Ectodermal cell (in vitro differentiated cells): ENCODE data around the gene FHIT.
"Not testable (repeated sequence)": the region's sequence is repeated elsewhere in the genome, so short reads cannot be mapped to it uniquely, and the experiment has no call there.

Experiments used
- H3K27ac ChIP-seq: 2 replicates; pipeline ENCODE4 v1.7.0; 2013; ENCODE audit warnings: mild to moderate bottlenecking, low read depth, low read length; ENCODE audit not compliant: insufficient read depth, poor library complexity, severe bottlenecking
- H3K27me3 ChIP-seq: 2 replicates; pipeline ENCODE4 v1.7.0; 2013; ENCODE audit warnings: mild to moderate bottlenecking, low read length; ENCODE audit not compliant: insufficient read depth, control insufficient read depth, poor library complexity, severe bottlenecking
- H3K36me3 ChIP-seq: one replicate; pipeline ENCODE4 v1.7.0; 2013; ENCODE audit warnings: low read length; ENCODE audit not compliant: control insufficient read depth, insufficient read depth
- H3K4me1 ChIP-seq: one replicate; pipeline ENCODE4 v1.7.0; 2013; ENCODE audit warnings: low read length; ENCODE audit not compliant: control insufficient read depth, insufficient read depth
- H3K4me3 ChIP-seq: 2 replicates; pipeline ENCODE4 v1.7.0; 2013; ENCODE audit warnings: low read depth, low read length, control low read depth; ENCODE audit not compliant: insufficient read depth
- H3K9me3 ChIP-seq: 2 replicates; pipeline ENCODE4 v1.7.0; 2013; ENCODE audit warnings: mild to moderate bottlenecking, low read length, moderate library complexity; ENCODE audit not compliant: control insufficient read depth
- WGBS, 2 experiments: methylation state at CpG; one replicate each; pipeline ENCODE4 v1.1.7; 2013; ENCODE audit warnings: missing lambda C conversion rate in 2 of 2; 5-methylcytosine and 5-hydroxymethylcytosine counted together

FHIT gene

GRCh38 chr3:61233746-61234145 is 17.5 kb downstream of the FHIT start:
- Histone ChIP-seq H3K9me3 (no peaks in the 10 kb centered on the region), H3K4me1 (peaks cover 3% of the 10 kb centered on the region), H3K4me3 (no peak overlapping the region), H3K27me3 (no peaks in the 10 kb centered on the region), H3K36me3 (no peaks in the 10 kb centered on the region), H3K27ac (no peak overlapping the region)

GRCh38 chr3:61231693-61232092 is 19.6 kb downstream of the FHIT start:
- H3K27me3 ChIP-seq: no peaks in the 10 kb centered on the region
- peaks cover 3% of the 10 kb centered on the region for H3K4me1 ChIP-seq
- H3K36me3 ChIP-seq: no peaks in the 10 kb centered on the region
- H3K27ac ChIP-seq: no peak overlapping the region
- no peak overlapping the region for H3K4me3 ChIP-seq
- H3K9me3 ChIP-seq: no peaks in the 10 kb centered on the region

- H3K4me3 ChIP-seq: no peak overlapping the region
- no peaks in the 10 kb centered on the region for H3K9me3 ChIP-seq
- H3K27ac ChIP-seq: no peak overlapping the region
- no peaks in the 10 kb centered on the region for H3K36me3 ChIP-seq
- 93 to 94% methylated on average over 2 of the region's 2 CpGs for WGBS, 2 experiments
- no peaks in the 10 kb centered on the region for H3K4me1 ChIP-seq
- no peaks in the 10 kb centered on the region for H3K27me3 ChIP-seq
Observed at GRCh38 chr3:61227799-61228198, 23.5 kb downstream of the FHIT start.

GRCh38 chr3:61226166-61226686 is 25.0 kb downstream of the FHIT start:
- no peaks in the 10 kb centered on the region for H3K4me1 ChIP-seq
- no peaks in the 10 kb centered on the region for H3K9me3 ChIP-seq
- WGBS, 2 experiments: 92 to 94% methylated on average over 6 of the region's 6 CpGs
- H3K4me3 ChIP-seq: no peak overlapping the region
- no peak overlapping the region for H3K27ac ChIP-seq
- H3K36me3 ChIP-seq: no peaks in the 10 kb centered on the region
- H3K27me3 ChIP-seq: no peaks in the 10 kb centered on the region

GRCh38 chr3:61224823-61225222 is 26.4 kb downstream of the FHIT start:
- Histone ChIP-seq H3K27ac (no peak overlapping the region), H3K4me3 (no peak overlapping the region), H3K27me3 (no peaks in the 10 kb centered on the region), H3K9me3 (no peaks in the 10 kb centered on the region), H3K4me1 (no peaks in the 10 kb centered on the region), H3K36me3 (no peaks in the 10 kb centered on the region)
- 92 to 94% methylated on average over 2 of the region's 2 CpGs for WGBS, 2 experiments

GRCh38 chr3:61223451-61223850 is 27.8 kb downstream of the FHIT start:
- Histone ChIP-seq H3K4me3 (no peak overlapping the region), H3K36me3 (no peaks in the 10 kb centered on the region), H3K27ac (no peak overlapping the region), H3K9me3 (no peaks in the 10 kb centered on the region), H3K4me1 (no peaks in the 10 kb centered on the region), H3K27me3 (no peaks in the 10 kb centered on the region)
- WGBS, 2 experiments: 89 to 92% methylated on average over 1 to 2 of the region's 2 CpGs

GRCh38 chr3:61222467-61222866 is 28.8 kb downstream of the FHIT start:
- Histone ChIP-seq H3K27me3 (no peaks in the 10 kb centered on the region), H3K4me3 (no peak overlapping the region), H3K36me3 (no peaks in the 10 kb centered on the region), H3K4me1 (no peaks in the 10 kb centered on the region), H3K9me3 (no peaks in the 10 kb centered on the region), H3K27ac (no peak overlapping the region)
- 83 to 84% methylated on average over 7 of the region's 7 CpGs for WGBS, 2 experiments

- no peaks in the 10 kb centered on the region for H3K36me3 ChIP-seq
- H3K27me3 ChIP-seq: no peaks in the 10 kb centered on the region
- H3K9me3 ChIP-seq: no peaks in the 10 kb centered on the region
- H3K4me1 ChIP-seq: no peaks in the 10 kb centered on the region
- no peak overlapping the region for H3K27ac ChIP-seq
- WGBS, 2 experiments: 94 to 97% methylated on average over 6 of the region's 6 CpGs
- H3K4me3 ChIP-seq: no peak overlapping the region
Observed at GRCh38 chr3:61221759-61222362, 29.4 kb downstream of the FHIT start.

GRCh38 chr3:61218504-61218903 is 32.7 kb downstream of the FHIT start:
- no peaks in the 10 kb centered on the region for H3K36me3 ChIP-seq
- no peaks in the 10 kb centered on the region for H3K9me3 ChIP-seq
- no peaks in the 10 kb centered on the region for H3K27me3 ChIP-seq
- 89 to 96% methylated on average over 4 of the region's 4 CpGs for WGBS, 2 experiments
- H3K4me1 ChIP-seq: no peaks in the 10 kb centered on the region
- H3K27ac ChIP-seq: no peak overlapping the region
- no peak overlapping the region for H3K4me3 ChIP-seq

GRCh38 chr3:61216171-61216570 is 35.1 kb downstream of the FHIT start:
- H3K36me3 ChIP-seq, H3K27ac ChIP-seq, H3K4me3 ChIP-seq, H3K27me3 ChIP-seq, H3K9me3 ChIP-seq, H3K4me1 ChIP-seq: not testable (repeated sequence)
- 92 to 97% methylated on average over 3 of the region's 3 CpGs for WGBS, 2 experiments

GRCh38 chr3:61202086-61202485 is 49.2 kb downstream of the FHIT start:
- H3K9me3 ChIP-seq: no peaks in the 10 kb centered on the region
- H3K4me3 ChIP-seq: no peak overlapping the region
- no peaks in the 10 kb centered on the region for H3K36me3 ChIP-seq
- H3K27ac ChIP-seq: no peak overlapping the region
- no peaks in the 10 kb centered on the region for H3K27me3 ChIP-seq
- H3K4me1 ChIP-seq: no peaks in the 10 kb centered on the region
- WGBS, 2 experiments: 93 to 94% methylated on average over 17 of the region's 17 CpGs
